Osteoblast (primary cell): ENCODE results near the gene DMRT3. TPM values are rescaled to one million over a fixed set of nuclear protein-coding genes. Genes with fewer than 3 reads are reported as not detected.
A peak's percentile ranks its signal among the peaks of the same experiment; 100 is the strongest.

ENCODE experiments used
- DNase-seq: peaks from one replicate; pipeline ENCODE4 v3.0.0; 2011; ENCODE audit warnings: low spot score, mixed read lengths; ENCODE audit not compliant: insufficient read length; ENCODE audit errors: missing footprints
- H2AFZ ChIP-seq: 2 replicates; pipeline ENCODE4 v1.6.0; 2011; ENCODE audit warnings: mild to moderate bottlenecking, low read length
- H3K27ac ChIP-seq: 2 replicates; pipeline ENCODE4 v1.5.1; 2011; ENCODE audit warnings: mild to moderate bottlenecking, low read depth, low read length, moderate library complexity
- H3K27me3 ChIP-seq: 2 replicates; pipeline ENCODE4 v1.6.0; 2012; ENCODE audit warnings: mild to moderate bottlenecking, control low read depth, inconsistent platforms, low read length, moderate library complexity; ENCODE audit not compliant: insufficient read depth
- H3K36me3 ChIP-seq: 2 replicates; pipeline ENCODE4 v1.5.1; 2011; ENCODE audit warnings: mild to moderate bottlenecking, low read length, control low read depth, moderate library complexity; ENCODE audit not compliant: insufficient read depth
- H3K4me1 ChIP-seq: 2 replicates; pipeline ENCODE4 v1.5.1; 2011; ENCODE audit warnings: mild to moderate bottlenecking, low read length, control low read depth, moderate library complexity; ENCODE audit not compliant: insufficient read depth
- H3K4me2 ChIP-seq: 2 replicates; pipeline ENCODE4 v1.6.0; 2011; ENCODE audit warnings: mild to moderate bottlenecking, low read length; ENCODE audit not compliant: insufficient read depth
- H3K4me3 ChIP-seq: fragments of 200-600 bp; sonication (generic); 3 replicates; pipeline ENCODE4 v1.5.1; 2012; ENCODE audit warnings: mild to moderate bottlenecking, low read length, inconsistent platforms; ENCODE audit not compliant: insufficient read depth
- H3K79me2 ChIP-seq: 2 replicates; pipeline ENCODE4 v1.6.0; 2012; ENCODE audit warnings: mild to moderate bottlenecking, low read length, control low read depth, inconsistent platforms; ENCODE audit not compliant: insufficient read depth
- H3K9me3 ChIP-seq: 2 replicates; pipeline ENCODE4 v1.5.1; 2011; ENCODE audit warnings: low read depth, low read length, control low read depth
- H4K20me1 ChIP-seq: 2 replicates; pipeline ENCODE4 v1.6.0; 2012; ENCODE audit warnings: mild to moderate bottlenecking, low read length, control low read depth; ENCODE audit not compliant: insufficient read depth
- CTCF ChIP-seq: IDR thresholded peaks from 2 replicates; pipeline ENCODE4 v1.5.1; 2011; ENCODE audit warnings: mild to moderate bottlenecking, low read depth, low read length, moderate library complexity; ENCODE audit errors: extremely low read depth
- total RNA-seq: library from RNA; depleted of rRNA; stranded (reverse); fragments of >200 nt; gene quantifications from 2 replicates; pipeline ENCODE4 v1.2.3, GENCODE V29; 2012

The DMRT3 gene
- not detected in 2 replicates for total RNA-seq

- no peaks in the 10 kb centered on the region for H3K9me3 ChIP-seq
- peaks cover 58% of the 10 kb centered on the region for H3K27me3 ChIP-seq
- H3K36me3 ChIP-seq = no peaks in the 10 kb centered on the region
- no peak within 1 kb of the TSS for H3K4me3 ChIP-seq
- no peaks in the 10 kb centered on the region for H3K4me1 ChIP-seq
- H3K4me2 ChIP-seq = no peak within 1 kb of the TSS
- no peak for TF ChIP-seq CTCF
- H3K79me2 ChIP-seq = no peaks in the 10 kb centered on the region
- no peak within 1 kb of the TSS for H2AFZ ChIP-seq
- peak; percentile 84 for DNase-seq
- no peak within 1 kb of the TSS for H3K27ac ChIP-seq
- no peaks in the 10 kb centered on the region for H4K20me1 ChIP-seq
These were observed at the start of gene DMRT3 for GRCh38 chr9:976258-976942. Gene DMRT3, plus strand, starts transcription at chr9:976655. Its CDS starts 347 bp downstream, at chr9:977002.

- no peak for TF ChIP-seq CTCF
- no peak overlapping the region for H3K4me2 ChIP-seq
- no peak overlapping the region for H3K27ac ChIP-seq
- no peaks in the 10 kb centered on the region for H3K79me2 ChIP-seq
- no peak overlapping the region for H2AFZ ChIP-seq
- H3K27me3 ChIP-seq = no peaks in the 10 kb centered on the region
- H4K20me1 ChIP-seq = no peaks in the 10 kb centered on the region
- H3K4me3 ChIP-seq = no peak overlapping the region
- no peaks in the 10 kb centered on the region for H3K4me1 ChIP-seq
- no peaks in the 10 kb centered on the region for H3K9me3 ChIP-seq
- H3K36me3 ChIP-seq = no peaks in the 10 kb centered on the region
- DNase-seq = no peak
These were observed 49.5 kb upstream of the DMRT3 start for GRCh38 chr9:926976-927375.

- Histone ChIP-seq H3K36me3 (no peaks in the 10 kb centered on the region), H3K27ac (no peak overlapping the region), H3K4me1 (no peaks in the 10 kb centered on the region), H4K20me1 (no peaks in the 10 kb centered on the region), H3K27me3 (no peaks in the 10 kb centered on the region), H3K79me2 (no peaks in the 10 kb centered on the region), H3K4me3 (no peak overlapping the region), H2AFZ (no peak overlapping the region), H3K9me3 (no peaks in the 10 kb centered on the region), H3K4me2 (no peak overlapping the region)
- peak; percentile 39 for TF ChIP-seq CTCF
- DNase-seq = peak; percentile 75
These were observed 48.0 kb upstream of the DMRT3 start for GRCh38 chr9:928363-929042.

- H3K4me2 ChIP-seq = no peak overlapping the region
- TF ChIP-seq CTCF = no peak
- no peak overlapping the region for H2AFZ ChIP-seq
- no peaks in the 10 kb centered on the region for H3K36me3 ChIP-seq
- no peaks in the 10 kb centered on the region for H3K27me3 ChIP-seq
- no peak overlapping the region for H3K4me3 ChIP-seq
- no peak for DNase-seq
- H4K20me1 ChIP-seq = no peaks in the 10 kb centered on the region
- no peaks in the 10 kb centered on the region for H3K4me1 ChIP-seq
- H3K27ac ChIP-seq = no peak overlapping the region
- no peaks in the 10 kb centered on the region for H3K9me3 ChIP-seq
- H3K79me2 ChIP-seq = no peaks in the 10 kb centered on the region
These were observed 46.7 kb upstream of the DMRT3 start for GRCh38 chr9:929719-930118.
